Esophagus squamous epithelium (tissue), 4 donors: ENCODE data around the gene ERCC2.

Experiments used
- POLR2A ChIP-seq, 4 donors: fragments of 450-650 bp; IDR thresholded peaks; one replicate each; pipeline ENCODE4 v1.6.1; 2017; ENCODE audit warnings: antibody characterized with exemption in 4 of 4, mild to moderate bottlenecking in 4 of 4, moderate library complexity in 3 of 4
- TF ChIP-seq, protein P1 (sequence below), 6 experiments: fragments of 450-650 bp in 4 of 6; fragments of 200-600 bp in 2 of 6; sonication (generic) in 2 of 6; IDR thresholded peaks; one replicate each; pipeline ENCODE4 v1.5.1; 2016 to 2019; ENCODE audit warnings: antibody characterized with exemption in 6 of 6, mild to moderate bottlenecking in 4 of 6, moderate library complexity in 4 of 6

GRCh38 chr19:45417151-45417550 lies 46.8 kb upstream of the ERCC2 start:
- TF ChIP-seq, protein P1, sequence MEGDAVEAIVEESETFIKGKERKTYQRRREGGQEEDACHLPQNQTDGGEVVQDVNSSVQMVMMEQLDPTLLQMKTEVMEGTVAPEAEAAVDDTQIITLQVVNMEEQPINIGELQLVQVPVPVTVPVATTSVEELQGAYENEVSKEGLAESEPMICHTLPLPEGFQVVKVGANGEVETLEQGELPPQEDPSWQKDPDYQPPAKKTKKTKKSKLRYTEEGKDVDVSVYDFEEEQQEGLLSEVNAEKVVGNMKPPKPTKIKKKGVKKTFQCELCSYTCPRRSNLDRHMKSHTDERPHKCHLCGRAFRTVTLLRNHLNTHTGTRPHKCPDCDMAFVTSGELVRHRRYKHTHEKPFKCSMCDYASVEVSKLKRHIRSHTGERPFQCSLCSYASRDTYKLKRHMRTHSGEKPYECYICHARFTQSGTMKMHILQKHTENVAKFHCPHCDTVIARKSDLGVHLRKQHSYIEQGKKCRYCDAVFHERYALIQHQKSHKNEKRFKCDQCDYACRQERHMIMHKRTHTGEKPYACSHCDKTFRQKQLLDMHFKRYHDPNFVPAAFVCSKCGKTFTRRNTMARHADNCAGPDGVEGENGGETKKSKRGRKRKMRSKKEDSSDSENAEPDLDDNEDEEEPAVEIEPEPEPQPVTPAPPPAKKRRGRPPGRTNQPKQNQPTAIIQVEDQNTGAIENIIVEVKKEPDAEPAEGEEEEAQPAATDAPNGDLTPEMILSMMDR (IDR thresholded peaks at IDR 0.05) = no peak
- no peak for TF ChIP-seq POLR2A (IDR thresholded peaks at IDR 0.05)
